ENCODE results near the gene TOPBP1.
"Not testable (repeated sequence)": the region's sequence is repeated elsewhere in the genome, so short reads cannot be mapped to it uniquely, and the experiment has no call there.

Gene TOPBP1

DNA sequence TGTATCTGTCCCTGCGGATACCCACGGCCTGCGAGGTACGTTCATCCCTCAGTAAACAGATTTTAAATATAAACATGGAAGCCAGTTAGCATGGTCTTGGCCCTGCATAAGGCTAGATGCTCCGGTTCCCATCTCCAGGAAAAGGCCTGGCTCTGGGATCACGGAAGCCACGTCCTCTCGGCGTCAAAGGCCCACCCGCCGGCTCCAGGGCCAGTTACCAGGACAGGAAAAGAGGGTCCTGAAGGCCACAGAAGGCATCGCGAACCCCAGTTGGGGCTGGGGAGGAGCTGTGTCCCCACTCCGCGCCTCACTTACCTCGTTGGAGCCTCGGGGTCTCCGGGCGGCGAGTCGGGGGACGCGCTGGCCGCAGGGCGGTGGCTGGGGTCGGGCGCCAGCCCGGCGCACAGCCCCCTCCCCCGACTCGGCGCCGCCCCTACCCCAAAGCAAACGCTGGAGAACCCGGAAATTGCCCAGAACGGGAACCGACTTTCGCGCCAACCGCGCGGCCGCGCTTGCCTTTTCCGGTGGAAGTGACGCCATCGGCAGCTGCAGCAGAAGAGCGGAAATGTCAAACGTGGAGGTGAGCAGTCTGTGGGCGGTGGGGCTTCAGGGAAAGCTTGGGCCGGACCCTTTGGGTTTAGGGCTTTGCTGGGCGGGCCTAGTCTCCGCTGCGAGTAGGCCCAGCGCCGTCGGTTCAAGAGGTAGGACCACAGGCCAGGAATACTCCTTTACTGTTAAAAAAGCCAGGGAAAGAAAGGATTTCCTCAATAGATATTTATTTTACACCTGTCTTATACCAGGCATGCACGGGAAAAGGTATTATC is at the start of gene TOPBP1:
TSS of gene TOPBP1 (minus strand) at position 488 of the 824 bp plus-strand sequence. CDS start 814 bp downstream, outside the sequence.
- peak; percentile 87 for DNase-seq (ENCODE audit: low spot score)

DNA sequence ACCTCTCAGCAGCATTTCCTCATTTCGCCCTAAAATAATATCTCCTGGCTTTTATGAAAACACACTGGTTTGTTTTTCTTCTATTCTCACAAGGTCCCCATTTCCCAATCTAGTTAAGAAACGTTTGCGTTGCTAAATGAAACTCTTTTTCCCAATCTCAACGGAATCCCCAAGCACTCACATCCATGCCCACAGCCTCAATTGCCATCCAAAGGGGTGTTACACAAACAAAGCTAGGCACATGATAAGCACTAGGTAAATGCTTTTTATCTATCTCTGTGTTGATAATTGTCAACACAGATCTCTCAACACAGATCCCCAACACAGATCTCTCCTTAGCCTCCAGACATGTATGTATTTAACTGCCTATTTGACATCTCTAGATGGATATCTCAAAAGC is 49.3 kb upstream of the TOPBP1 start:
- no peak for DNase-seq (ENCODE audit: low spot score)

DNA sequence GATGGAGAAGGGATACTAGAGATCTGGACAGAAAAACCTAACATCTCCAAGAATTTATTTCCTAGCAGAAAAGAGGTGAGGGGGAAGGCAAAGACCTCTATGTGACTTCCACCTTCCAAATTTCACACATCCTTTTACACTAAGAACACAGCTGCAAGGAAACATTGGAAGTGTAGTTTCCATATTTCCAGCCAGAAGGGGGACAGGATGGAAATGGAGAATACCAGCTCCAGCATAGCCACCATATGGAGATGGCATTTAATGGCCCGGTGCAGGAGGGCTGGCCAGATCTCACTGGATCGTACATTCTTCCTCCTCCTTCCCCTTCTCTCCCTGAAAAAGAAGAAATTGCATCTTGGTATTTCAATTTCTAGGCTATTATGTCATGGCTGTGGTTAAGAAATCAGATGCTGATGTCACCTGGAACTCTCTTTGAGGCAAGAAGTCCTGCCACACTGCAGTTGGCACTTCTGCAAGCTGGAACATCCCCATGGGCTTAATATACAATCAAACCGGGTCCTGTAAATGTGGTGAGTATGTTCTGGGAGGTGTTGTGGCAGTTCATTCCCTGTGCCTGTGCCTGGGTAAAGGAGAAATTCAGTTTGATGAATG is 47.5 kb upstream of the TOPBP1 start:
- no peak for DNase-seq (ENCODE audit: low spot score)

DNA sequence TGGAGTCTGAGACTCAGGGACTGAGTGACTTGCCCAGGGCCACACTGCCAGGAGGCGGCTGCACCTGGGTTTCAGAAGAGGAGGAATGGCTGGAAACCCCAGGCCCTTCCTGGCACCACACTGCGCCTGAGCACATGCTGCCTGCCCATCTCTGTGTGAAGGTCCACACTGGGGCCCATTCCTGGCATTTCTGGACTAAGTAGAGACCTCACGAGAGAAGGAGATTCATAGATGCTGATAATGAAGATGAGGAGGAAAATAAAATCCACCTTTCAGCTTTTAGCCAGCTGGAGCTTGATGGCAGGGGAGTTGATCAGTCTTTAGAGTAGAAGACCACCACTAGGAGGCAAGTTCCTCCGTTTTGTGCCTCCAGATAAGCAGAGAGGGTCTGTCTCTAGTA is 44.3 kb upstream of the TOPBP1 start:
- DNase-seq (ENCODE audit: low spot score) = no peak

DNA sequence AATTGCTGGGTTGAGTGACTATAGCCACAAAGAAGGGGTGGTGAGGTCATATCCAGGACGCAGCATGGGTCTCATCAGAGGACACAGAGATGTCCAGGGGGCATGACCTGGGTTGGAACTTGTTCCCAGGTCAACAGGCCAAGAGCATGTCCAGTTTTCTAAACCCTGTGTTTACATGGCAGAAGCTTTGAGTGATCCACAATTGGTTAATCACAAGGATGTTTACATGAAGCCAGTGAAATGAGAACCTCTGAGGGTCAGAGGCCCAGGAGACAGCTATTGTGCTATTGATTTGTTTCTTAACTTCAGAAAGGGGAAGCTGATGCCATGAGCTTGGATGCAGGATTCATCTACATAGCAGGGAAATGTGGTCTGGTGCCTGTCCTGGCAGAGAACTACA is 42.2 kb upstream of the TOPBP1 start:
- DNase-seq (ENCODE audit: low spot score) = no peak

DNA sequence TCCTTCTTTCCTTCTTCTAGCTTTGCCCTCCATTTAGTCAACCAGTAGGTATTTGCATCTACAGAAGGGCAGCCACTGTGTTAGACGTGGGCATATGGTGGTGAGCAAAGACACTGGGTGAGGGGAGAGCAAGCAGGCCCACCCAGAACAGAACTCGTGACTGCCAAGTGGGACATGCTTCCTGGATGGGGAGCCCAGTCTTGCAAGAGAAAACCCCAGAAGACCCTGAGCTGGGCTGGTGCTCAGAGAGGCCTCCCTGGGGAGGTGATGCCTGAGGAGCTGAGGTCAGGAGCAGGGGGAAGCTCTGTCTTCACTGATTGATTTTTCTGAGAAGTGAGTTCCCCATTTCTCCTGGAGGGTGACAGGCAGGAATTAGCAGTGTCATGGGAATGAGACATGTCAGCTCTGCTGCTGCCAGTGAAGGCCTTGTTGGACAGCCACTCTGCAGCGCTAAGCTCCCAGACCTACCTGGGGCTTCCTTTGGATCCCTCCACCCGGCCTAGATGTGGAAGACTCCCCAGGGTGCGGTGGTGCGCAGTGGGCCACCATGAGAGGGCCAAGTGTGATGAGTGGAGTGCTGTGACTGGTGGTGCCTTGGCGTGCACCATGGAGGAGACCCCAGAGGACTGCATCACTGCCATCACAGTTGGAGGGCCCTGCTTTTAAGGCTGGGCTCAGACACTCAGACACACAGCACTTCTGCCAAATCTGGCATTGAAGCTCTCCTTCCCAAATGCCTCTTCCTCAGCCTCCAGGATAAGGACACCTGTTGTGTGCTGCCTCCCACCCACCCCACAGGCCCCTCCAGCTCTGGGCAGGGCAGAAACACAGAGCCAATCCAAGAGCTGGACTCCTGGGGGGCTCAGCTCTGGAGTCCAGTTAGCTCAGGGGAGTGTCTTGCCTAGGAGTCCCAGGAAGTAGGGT is 40.0 kb upstream of the TOPBP1 start:
- DNase-seq (ENCODE audit: low spot score) = no peak

DNA sequence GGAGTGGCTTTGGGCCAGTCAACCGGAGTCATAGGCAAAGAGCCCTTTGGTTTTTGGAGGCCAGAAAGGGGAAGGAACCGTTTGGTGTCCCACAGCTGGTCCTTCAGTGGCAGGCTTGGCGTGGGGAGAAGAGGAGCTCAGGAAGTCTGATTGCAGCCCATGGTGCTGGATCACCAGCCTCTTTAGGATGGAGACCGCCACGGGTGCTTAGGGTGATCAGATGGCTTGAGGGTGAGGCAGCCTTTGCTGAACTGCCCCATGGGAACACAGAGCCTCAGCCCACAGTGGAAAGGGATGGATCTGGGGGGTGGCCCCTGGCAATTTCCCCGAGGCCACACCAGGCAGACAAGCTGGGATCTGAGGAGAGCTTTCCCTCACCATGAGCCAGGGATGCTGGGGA is 38.6 kb upstream of the TOPBP1 start:
- DNase-seq (ENCODE audit: low spot score) = no peak

DNA sequence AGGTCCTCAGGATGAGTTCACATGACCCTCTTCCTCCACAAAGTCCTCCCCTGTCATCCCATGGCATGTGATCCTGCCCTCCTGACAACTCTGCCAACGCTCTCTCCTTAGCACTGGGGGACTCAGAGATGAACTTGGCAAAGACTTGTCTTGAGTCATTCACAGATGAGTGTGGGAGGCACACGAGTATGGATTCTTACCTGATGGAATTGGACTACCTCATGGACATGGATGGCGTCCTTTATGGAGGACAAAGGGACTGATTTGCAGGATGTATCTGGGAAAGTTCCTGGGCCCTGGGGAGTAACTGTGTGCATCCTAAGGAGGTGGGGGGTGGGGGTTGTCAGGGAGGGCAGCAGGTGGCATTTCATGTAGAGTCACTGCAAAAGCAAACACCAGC is 38.2 kb upstream of the TOPBP1 start:
- no peak for DNase-seq (ENCODE audit: low spot score)

DNA sequence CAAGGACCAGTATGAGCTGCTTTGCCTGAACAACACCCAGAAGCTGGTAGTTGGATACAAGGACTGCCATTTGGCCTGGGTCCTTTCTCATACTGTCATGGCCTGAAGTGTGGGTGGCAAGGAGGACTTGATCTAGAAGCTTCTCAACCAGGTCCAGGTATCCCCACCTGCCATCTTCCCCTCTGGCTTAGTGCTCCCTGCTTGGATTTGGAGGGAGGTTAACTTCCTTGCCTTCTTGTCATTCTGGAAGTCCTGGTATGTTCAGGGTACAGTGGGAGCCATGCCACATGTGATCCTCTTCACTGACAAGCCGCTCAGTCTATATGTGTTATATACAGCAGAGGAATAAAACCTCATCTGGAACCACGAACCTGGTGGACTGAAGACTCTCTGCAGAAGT is 37.7 kb upstream of the TOPBP1 start:
- DNase-seq (ENCODE audit: low spot score) = no peak

DNA sequence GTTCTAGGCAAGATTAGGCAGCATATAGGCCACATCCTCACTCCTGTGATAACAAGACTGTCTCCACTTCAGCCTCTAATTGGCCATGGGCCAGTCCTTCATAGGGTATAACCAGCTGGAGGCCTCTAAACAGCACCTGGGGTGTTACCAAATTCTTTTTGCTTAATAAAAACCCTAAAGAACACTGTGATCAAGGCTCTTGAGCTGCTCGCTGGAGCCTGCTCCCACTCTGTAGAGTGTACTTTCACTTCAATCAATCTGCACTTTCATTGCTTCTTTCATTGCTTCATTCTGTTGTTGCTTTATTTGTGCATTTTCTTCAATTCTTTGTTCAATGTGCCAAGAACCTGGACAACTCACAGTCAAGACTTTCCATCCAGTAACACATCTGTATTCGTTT is 36.2 kb upstream of the TOPBP1 start:
- DNase-seq (ENCODE audit: low spot score) = no peak

DNA sequence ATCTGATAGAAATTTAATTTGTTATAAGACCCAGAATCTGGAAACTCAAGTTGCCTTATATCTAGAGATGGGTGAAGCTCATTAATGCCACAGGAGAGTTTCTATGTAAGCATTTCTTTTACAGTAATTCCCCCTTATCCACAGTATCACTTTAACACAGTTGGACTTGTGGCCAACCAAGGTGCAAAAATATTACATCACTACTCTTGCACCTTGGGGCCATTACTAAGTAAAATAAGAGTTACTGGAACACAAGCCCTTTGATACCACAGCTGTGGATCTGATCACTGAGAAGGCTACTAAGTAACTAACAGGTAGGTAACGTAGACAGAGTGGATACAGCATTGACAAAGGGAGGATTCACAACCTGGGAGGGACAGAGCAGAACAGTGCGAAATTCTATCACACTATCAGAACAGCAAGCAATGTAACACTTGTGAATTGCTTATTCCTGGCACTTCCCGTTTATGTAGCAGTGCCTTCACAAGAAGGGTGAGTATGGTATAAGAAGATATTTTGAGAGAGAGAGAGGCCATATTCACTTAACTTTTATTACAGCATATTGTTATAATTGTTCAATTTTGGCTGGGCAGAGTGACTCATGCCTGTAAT is 33.9 kb upstream of the TOPBP1 start:
- no peak for DNase-seq (ENCODE audit: low spot score)

DNA sequence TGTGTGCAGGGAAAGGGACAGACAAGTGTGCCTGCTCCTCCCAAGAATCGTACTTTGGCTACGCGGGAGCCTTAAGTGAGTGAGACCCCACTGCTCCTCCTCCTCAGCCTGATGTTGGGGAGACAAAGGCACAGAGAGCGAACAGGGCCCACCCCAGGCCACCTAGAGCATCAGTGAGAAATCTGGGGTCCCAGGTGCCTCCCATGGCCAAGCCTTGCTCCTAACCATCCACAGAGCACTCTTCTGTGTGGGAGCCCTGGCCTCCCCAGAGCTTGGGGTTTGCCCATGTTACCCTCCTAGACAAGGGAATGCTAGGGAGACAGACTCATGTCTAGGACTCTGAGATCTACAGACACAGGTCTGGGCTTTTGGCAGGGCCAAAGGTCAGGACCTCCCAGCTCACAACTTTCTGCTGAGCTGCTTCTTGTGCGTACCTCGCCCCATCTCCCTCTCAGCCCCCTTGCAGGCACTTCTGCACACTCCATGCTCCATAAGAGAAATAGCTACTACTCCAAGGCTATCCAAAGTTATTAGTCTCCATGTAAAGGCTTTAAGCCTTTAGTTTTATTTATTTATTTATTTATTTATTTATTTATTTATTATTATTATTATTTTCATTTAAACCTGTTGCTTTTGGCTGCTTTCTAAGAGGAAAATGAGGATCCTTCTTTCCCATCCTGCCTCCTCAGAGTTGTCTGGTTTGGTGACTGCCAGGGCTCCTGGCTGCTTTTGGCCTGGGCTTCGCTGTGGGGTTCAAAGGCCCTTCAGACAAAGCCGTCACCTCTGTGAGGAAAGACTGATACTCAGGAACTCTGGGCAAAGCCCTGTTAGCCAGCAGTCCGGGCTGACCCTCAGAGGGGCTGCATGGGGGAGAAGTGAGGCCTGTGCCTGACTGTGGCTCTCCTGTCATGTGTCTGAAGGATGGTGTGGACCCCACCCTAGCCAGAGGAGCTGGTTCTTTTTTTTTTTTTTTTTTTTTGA is 32.8 kb upstream of the TOPBP1 start:
- no peak for DNase-seq (ENCODE audit: low spot score)

DNA sequence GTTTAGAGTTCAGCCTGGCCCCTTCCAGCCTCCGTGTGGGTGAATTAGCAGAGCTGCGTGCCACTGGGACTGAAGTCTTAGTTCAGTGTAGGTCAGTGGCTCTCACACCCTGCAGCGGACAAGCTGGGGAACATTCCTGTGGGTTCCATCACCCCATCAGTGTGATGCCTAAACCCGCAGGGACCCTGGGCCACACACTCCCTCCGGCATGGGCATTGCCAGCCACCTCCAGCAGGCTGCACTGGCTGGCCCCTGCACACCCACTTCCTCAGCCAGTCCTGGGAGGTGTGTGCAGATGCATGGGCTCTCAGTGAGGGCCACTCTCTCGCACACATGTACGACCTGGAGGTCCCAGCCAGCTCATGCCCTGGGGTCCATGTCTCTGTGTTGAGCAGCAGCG is 32.1 kb upstream of the TOPBP1 start:
- DNase-seq (ENCODE audit: low spot score) = no peak

DNA sequence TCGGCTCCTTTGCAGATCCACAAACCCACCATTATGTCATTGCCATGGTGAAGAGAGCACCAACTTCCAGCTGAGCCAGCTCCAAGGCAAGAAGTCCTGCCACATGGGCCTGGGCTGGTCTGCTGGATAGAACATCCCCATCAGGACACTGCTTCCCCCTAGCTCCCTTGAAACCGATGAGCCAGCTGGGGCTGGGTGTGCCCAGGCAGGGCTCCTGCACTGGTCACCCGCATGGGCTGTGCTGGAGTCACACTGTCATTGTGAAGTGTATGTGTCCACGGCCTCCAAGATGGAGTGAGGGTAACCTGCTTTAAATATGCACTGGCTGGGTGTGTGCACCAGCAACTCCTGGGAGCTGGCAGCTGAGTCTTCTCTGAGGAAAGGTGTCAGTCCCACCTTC is 31.0 kb upstream of the TOPBP1 start:
- DNase-seq (ENCODE audit: low spot score) = no peak

DNA sequence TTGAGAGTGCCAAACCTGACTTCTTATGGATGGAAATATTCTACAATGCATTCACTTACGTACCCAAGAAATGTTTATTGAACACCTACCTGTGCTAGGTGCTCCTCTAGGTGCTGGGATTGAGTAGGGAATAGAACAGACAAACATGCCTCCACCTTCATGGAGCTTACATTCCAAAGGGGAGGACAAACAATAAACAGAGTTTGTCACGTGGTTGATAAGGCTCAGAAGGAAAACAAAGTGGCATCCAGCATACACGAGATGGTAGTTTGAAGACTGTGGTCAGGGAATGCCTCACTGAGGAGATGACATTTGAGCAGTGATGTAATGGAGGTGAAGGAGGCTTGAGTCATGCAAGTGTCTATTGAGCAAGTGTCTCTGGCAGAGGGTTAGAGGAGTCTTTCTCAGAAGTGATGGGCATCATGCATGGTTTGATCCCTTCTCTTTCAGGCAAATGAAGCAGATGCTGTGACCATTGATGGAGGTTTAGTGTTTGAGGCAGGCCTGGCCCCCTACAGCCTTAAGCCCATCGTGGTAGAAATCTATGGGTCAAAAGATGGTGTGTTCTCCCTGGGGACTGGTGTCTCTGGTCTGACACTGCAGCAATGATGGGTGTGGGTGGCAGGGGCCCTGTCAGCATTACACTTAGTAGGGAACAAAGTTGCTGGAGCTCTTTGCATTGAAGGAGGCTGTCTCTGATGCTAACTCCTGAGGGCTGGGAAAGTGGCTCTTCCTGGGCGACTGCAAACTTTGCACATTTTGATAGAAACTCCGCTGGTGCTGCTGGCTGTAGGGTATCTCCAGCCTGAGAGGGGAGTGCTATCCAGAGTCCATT is 29.7 kb upstream of the TOPBP1 start:
- no peak for DNase-seq (ENCODE audit: low spot score)

DNA sequence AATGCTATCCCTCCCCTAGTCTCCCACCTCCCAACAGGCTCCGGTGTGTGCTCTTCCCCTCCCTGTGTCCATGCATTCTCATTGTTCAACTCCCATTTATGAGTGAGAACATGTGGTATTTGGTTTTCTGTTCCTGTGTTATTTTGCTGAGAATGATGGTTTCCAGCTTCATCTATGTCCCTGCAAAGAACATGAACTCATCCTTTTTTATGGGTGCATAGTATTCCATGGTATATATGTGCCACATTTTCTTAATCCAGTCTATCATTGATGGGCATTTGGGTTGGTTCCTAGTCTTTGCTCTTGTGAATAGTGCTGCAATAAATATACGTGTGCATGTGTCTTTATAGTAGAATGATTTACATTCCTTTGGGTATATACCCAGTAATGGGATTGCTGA is 16.3 kb upstream of the TOPBP1 start:
- DNase-seq (ENCODE audit: low spot score) = not testable (repeated sequence)

DNA sequence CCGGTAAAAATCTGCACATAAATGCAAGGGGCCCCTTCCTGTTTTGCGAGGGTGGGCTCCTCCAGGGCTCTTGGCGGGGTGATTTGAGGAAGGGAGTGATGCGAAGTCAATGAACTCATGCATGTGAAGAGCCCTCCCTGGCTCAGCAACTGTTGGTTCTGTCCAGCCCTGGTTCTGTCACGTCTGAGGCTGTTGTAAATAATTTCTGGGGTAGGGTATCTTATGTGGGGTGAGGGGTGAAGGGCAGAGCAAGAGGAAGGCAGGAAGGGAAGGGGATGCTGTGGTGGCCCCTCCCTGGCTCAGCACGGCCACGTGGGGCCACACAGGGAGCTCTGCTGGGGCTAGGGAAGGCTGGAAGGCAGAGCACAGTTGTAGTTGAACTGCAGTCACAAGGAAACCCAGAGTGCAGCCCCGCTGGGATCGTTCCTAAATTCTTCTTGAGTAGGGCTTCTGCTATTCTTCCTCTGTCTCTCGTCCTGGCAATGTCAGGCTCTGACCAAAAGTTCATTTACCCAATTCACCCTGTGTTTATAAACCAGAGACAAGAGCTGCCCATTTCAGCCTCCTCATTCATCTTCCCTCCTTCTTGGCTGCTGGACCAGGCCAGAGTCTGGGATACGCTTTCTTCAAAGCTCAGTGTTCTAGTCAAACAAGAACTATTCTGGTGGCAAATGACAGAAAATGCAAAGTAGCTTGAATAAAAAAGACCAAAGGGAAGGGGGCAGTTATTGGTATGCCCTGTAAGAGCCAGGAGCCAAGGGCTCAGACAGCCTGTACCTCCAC is 14.8 kb upstream of the TOPBP1 start:
- no peak for DNase-seq (ENCODE audit: low spot score)

DNA sequence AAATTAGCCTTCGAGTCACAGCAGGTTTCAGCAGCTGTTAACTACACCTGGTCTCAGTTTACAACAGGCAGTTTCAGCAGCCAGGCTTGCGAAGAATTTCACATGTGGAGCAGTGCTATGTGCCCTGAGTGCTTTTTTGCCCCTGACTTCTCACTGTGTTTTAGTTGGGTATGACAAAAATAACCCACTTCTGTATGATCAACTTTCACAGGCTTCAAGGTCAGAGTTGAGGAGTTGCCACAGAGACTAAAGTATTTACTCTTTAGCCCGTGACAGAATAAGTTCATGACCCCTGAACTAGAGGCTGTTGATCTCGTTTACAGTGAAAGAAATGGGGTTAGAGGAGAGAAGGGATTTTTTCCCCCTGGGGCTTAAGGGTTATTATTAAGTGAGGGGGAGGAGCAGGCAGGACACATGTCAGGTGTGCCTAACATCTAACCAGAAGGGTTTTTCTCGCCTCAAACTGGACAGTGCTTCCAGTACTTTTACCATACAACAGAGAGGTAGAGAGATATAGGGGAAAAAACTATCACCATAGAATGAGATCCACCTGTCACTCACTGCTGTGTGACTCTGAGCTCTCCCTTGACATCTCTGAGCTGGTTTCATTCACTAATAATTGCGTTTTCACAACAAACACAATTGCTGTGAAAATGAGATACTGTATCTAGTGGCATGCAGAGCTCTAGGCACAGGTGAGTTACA is 14.0 kb upstream of the TOPBP1 start:
- no peak for DNase-seq (ENCODE audit: low spot score)
